ENCODE measurements around the gene SYVN1.

DNA sequence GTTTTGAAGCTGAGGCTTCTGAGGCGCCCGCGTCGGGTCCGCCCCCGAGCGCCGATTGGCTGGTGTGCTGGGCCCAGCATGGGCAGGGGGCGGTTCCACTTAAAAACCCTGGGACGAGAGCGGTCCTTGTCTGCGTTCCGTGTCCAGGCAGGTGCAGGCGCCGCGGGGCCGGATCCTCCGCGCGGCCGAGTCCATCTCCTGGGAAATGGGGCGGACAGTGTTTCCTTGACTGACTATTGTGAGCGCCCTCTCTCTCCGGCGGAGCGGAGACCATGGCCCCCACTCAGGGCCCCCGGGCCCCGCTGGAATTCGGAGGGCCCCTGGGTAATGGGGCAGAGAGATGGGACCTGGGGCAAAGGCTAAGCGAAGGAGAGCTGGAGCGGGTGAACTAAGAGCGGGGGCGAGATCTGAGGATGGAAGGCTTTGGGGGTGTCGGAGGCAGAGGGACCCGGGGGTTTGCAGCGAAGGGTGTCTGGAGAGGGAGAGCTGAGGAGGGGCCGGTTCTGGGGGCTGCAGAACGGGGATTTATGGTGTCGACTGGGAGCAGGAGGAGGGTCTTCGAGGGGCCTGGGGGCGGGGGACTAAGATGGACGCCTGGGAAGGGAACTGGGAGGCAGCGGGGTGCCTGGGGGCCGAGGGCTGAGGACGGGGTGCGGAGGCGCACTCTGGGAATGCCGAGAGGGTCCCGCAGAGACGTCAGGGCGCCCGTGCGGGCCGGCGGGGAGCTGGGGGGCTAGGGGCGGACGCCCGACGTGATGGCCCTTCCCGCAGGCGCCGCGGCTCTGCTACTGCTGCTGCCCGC is 22.4 kb downstream of the SYVN1 start, which contains the start of gene TM7SF2:
- TF ChIP-seq, protein P1, sequence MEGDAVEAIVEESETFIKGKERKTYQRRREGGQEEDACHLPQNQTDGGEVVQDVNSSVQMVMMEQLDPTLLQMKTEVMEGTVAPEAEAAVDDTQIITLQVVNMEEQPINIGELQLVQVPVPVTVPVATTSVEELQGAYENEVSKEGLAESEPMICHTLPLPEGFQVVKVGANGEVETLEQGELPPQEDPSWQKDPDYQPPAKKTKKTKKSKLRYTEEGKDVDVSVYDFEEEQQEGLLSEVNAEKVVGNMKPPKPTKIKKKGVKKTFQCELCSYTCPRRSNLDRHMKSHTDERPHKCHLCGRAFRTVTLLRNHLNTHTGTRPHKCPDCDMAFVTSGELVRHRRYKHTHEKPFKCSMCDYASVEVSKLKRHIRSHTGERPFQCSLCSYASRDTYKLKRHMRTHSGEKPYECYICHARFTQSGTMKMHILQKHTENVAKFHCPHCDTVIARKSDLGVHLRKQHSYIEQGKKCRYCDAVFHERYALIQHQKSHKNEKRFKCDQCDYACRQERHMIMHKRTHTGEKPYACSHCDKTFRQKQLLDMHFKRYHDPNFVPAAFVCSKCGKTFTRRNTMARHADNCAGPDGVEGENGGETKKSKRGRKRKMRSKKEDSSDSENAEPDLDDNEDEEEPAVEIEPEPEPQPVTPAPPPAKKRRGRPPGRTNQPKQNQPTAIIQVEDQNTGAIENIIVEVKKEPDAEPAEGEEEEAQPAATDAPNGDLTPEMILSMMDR (IDR thresholded peaks at IDR 0.05), result peak in 2 of 4 experiments; percentile 1 to 4
- no peak for TF ChIP-seq EP300 (IDR thresholded peaks at IDR 0.05)
- TF ChIP-seq POLR2A (IDR thresholded peaks at IDR 0.05), result peak; percentile 39 to 61
- peak; percentile 71 for TF ChIP-seq POLR2AphosphoS5 (IDR thresholded peaks at IDR 0.05)
